Activated CD4-positive, CD25-positive, alpha-beta regulatory T cell treated with anti-CD3 and anti-CD28 coated beads, Interleukin-2, amount 50 U/mL, for 72 hours (primary cell): Measurements from ENCODE around the gene MRPL11.

ENCODE experiments used
- DNase-seq: peaks from one replicate; pipeline ENCODE4 v3.0.0; 2021

Gene MRPL11

GRCh38 chr11:66386171-66387069 is 52.2 kb downstream of the MRPL11 start:
- peak; percentile 85 for DNase-seq
